ENCODE data around the gene SH3GL2.

SH3GL2 gene

GRCh38 chr9:17578911-17579793 lies at the start of gene SH3GL2:
Gene SH3GL2 (plus strand): TSS chr9:17579066.
- no peak for DNase-seq (ENCODE audit: low read depth, low spot score)

DNA sequence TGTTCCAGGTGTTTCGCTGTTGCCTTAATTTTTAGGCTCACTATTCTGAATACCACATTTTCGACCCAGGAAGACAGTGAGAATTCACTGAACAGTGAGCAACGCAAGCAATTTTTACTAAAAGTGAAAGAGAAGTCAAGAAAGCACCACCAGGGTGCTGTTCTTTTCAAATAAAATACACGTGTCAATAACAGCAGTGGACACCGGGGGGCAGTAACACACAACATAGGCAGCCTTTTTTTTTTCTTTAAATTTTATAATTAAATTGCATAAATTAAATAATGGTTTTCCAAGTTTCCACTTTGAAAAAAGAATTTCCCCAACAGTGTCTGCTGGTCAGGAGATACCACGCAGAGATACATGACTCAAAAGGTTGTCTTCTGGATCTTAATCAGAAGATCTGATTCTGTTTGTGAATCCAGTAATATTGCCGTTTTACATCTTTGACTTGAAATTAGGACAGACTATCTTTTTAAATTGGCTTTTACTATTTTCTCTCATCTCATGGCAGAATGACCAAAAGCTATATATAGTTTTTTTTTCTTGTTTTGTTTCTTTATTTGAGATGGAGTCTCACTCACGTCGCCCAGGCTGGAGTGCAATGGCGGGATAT lies 47.1 kb upstream of the SH3GL2 start:
- DNase-seq (ENCODE audit: low read depth, low spot score): no peak

- no peak for DNase-seq (ENCODE audit: low read depth, low spot score)
Observed at GRCh38 chr9:17532461-17532860, 46.4 kb upstream of the SH3GL2 start.

- no peak for DNase-seq (ENCODE audit: low read depth, low spot score)
Observed at GRCh38 chr9:17535176-17535575, 43.7 kb upstream of the SH3GL2 start.

GRCh38 chr9:17536027-17536426 lies 42.8 kb upstream of the SH3GL2 start:
- no peak for DNase-seq (ENCODE audit: low read depth, low spot score)

DNA sequence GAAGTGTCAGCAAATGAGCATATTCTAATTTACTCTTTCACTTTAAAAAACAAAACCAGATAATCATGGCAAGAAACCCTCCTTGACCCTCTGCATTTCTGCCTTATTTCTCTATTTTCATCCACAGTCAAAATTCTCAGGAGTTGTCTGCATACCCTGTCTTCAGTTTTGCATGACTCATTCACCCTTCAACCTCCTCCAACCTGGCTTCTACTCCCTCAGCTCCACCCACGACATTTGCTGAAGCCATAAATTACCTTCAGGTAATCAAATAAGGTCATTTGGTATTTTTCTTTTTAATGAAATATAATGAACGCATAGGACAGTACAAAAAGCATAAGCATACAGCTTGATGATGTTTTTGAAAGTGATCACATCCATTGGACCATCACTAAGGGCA lies 27.8 kb upstream of the SH3GL2 start:
- DNase-seq (ENCODE audit: low read depth, low spot score): no peak

DNA sequence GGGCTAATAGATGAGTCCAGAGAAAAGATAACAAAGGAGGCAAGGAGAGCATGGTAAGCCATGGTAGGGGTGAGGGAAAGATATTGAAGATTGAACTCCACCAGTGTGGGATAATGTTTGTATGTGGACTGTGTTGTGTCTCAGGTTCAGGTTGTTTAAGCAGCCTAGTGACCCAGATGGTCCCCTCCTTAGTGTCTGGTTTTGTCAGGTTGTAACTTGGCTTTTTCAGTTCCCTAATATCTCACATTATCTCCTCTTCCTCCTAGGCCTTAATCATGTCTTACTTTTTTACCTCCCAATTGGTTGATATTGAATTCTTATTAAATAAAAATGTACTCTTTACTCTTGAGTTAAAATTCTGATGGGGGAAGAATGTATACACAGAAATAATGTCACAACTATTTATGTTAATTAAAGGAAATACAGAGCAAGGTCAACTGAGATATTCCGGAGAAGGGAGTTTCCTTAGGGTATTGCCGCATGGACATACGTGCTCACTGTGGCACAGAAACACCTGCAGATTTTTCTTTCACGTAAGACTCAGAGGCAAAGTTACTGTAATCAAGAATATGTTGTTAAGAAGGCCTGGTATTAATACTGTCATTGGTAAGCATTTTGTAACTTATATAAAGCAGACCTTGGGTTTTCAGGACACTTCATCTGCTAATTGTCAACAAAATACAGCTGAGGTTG lies 23.4 kb upstream of the SH3GL2 start:
- DNase-seq (ENCODE audit: low read depth, low spot score): no peak

GRCh38 chr9:17556255-17556654 lies 22.6 kb upstream of the SH3GL2 start:
- no peak for DNase-seq (ENCODE audit: low read depth, low spot score)

DNA sequence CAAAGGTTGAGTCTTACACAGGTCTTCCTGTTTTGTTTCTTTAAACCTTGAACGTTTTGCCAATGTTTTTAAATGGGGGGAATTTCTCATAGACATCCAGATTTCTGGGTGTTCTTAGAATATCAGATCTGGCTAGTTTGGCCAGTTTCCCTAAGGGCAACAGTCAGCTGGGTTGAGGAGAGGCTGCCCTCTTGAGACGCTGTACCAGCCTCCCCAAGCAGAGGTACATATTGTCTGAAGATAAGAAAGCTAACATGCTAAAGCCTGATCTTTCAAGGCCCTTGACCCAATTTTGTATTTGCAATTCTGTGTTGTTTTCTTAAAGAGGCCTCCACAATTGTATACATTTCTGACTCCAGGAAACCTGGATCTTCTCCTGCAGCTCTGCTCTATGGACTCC lies 21.9 kb upstream of the SH3GL2 start:
- no peak for DNase-seq (ENCODE audit: low read depth, low spot score)

DNA sequence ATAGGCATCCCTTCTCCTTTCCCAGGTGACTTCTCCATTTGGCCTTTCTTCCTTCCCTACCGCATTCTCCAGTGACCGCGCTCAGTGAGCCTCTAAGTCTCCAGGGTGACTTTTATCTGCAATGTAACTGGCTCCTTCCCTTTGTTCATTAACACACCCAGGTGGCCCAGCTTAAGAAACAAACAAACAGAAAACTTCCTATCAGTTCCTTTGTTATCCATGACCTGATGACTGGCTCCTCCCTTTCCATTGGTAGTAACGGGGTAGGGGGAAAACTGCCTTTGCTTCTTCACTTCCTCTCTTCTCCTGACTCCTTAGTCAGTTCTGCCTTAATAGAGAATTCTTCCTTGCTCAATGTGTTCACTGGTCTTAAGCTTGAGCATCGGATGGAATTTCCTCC lies 7.0 kb upstream of the SH3GL2 start:
- no peak for DNase-seq (ENCODE audit: low read depth, low spot score)

DNA sequence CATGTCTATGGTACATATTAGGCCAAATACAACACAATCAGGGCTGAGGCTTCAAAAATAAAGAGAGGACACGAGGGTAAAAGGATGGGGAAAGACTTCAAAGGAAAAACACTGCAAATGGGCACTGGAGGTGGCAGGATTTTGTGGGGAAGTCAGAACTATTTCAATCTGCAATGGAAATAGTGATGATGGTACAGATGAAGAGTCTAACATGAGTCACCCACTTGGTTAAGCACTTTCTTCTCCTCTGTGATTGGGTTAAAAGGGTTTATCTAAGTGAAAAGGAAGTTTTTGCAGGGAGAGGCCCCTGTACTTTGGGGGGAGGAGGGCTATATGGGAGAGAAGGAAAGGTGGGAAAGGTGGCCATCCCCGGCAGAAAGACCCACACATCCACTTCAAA lies 4.5 kb upstream of the SH3GL2 start:
- DNase-seq (ENCODE audit: low read depth, low spot score): no peak

DNA sequence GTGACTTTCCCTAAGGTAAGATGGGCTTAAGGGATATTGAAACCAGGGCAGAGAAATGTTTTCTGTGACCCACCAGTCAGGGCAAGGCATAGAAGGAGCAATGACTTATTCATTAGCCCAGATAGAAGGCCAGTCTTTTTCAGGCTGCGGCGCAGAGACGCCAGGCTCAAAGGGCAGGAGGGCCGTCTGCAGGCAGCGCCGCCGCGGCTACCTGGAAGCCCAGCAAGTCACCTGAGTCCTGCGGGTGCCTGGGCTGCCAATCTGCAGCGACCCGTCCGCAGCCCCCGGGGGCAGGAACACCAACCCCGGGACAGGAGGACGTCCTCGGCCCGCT lies 322 bp upstream of the SH3GL2 start:
- DNase-seq (ENCODE audit: low read depth, low spot score): no peak

DNA sequence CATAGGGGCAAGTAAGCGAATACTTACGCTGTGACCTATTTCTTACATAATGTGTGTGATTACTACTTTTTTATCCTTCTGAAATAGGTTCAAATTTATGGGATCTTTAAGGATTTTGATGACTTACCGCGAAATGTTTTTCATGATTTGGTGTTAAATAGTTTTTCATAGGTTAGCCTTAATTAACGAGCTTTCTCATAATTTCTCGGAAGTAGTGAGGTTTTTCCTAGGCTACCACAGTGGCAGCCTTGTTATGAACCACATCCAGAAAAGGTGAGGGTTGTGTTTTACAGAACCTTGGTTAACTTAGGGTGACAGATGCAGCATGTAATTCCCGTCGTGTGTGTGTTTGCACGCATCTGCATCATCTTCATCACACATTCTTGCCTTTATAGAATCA lies 1.3 kb downstream of the SH3GL2 start:
- DNase-seq (ENCODE audit: low read depth, low spot score): no peak

- DNase-seq (ENCODE audit: low read depth, low spot score): no peak
Observed at GRCh38 chr9:17587113-17587512, 8.2 kb downstream of the SH3GL2 start.

GRCh38 chr9:17588395-17588794 lies 9.5 kb downstream of the SH3GL2 start:
- no peak for DNase-seq (ENCODE audit: low read depth, low spot score)

- DNase-seq (ENCODE audit: low read depth, low spot score): no peak
Observed at GRCh38 chr9:17588941-17589340, 10.1 kb downstream of the SH3GL2 start.

- DNase-seq (ENCODE audit: low read depth, low spot score): no peak
Observed at GRCh38 chr9:17589771-17590170, 10.9 kb downstream of the SH3GL2 start.

DNA sequence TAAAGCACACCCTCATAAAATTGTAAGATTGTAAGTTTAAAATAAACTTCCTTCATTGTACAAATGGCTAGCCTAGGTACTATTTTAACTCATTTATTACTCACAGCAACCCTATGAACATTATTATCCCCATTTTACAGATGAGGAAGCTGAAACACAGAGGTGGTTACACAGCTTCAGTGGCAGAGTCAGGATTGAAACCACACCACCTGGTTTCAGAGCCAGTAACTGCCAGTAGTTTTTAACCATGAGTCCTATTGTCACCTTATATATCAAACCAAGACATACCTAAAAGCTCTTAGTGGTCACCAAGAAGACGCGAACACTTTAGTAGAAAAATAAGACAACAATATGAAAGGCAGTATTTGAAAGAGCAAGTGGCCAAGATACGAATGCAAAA lies 16.1 kb downstream of the SH3GL2 start:
- no peak for DNase-seq (ENCODE audit: low read depth, low spot score)

DNA sequence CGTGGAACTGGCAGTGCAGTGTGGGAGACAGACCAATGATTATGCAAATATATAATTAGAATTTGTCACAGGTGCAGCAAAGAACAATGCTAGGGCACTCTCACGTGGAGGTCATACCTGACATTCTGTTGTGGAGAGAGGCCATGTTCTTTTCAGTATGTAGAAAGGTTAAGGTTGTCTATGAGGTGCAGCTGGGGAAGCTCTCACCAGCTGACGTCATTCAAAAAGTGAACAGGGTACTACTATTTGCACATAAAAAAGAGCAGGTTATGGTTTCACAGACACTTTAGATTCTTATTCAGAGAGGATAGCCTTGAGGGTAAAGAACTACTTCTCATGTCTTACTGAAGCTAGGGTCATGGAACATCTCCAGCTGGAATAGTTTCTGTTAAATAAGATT lies 19.1 kb downstream of the SH3GL2 start:
- DNase-seq (ENCODE audit: low read depth, low spot score): no peak

GRCh38 chr9:17600962-17601593 lies 22.2 kb downstream of the SH3GL2 start:
- no peak for DNase-seq (ENCODE audit: low read depth, low spot score)

DNA sequence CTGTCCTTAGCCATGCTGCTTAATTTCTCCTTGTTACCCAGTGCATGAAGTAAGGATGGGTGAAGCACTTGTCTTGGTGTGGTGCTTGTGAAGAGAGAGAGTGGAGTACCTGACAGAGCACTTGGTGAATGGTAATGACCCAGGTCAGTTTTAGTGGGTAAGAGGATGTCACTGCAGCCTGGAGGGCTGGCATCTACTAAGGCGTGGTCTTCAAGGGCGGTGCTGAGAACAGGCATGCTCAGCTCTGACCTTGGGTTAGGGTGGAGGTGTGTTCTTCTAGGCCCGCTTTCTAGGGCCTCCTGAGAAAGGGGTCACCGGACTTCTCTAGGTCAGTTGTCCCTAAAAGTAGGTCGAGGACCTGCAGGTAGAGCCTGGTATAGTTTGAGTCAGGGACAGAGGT lies 25.7 kb downstream of the SH3GL2 start:
- no peak for DNase-seq (ENCODE audit: low read depth, low spot score)

DNA sequence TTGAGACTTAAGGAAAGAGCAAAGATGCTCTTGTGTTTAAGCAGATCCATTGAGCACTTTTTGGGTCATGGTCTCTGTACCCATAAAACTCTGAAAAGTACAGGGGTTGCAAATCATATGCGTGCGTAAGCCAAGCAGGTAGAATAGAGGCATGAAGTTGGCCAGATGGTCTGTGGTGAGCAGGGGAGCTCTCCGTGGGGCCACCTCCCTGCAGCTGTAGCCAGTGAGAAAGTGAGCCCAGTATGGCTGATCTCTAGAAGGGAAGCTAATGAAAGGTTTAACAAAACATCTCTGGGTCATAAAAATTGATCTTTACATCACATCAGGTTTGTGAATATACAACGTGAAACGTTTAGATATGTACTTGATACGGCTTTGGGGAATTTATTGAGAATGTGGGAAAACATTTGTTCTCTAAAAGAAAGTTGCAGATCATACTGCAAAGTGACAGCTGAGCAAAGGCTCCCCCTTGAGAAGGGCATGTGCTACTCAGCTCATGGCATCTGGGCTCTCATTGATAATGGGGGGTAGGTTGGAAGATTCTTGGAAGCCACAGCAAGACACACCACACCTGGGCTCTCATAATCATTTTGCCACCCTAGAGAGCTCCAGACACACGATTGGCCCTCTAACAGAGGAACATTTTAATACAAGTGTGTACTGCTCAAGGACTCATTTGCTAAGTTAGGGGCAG lies 30.6 kb downstream of the SH3GL2 start:
- no peak for DNase-seq (ENCODE audit: low read depth, low spot score)
